Bronchial epithelial cell (primary cell): Measurements from ENCODE around the gene CHTF8. TPM values are rescaled to one million over a fixed set of nuclear protein-coding genes. Genes with fewer than 3 reads are reported as not detected.
A peak's percentile ranks its signal among the peaks of the same experiment; 100 is the strongest.
"Not testable (repeated sequence)": the region's sequence is repeated elsewhere in the genome, so short reads cannot be mapped to it uniquely, and the experiment has no call there.

ENCODE experiments used
- DNase-seq: peaks from one replicate; pipeline ENCODE4 v3.0.0-alpha.2; 2010; ENCODE audit warnings: low read depth
- FAIRE-seq: peaks from 2 replicates; lab custom pipeline; 2011; peaks lifted over from hg19 to GRCh38; lab: Jason Lieb, UNC
- H3K27me3 ChIP-seq: 2 replicates; pipeline ENCODE4 v1.5.1; 2011; ENCODE audit warnings: low read length; ENCODE audit not compliant: control insufficient read depth, insufficient read depth
- H3K36me3 ChIP-seq: 2 replicates; pipeline ENCODE4 v1.5.1; 2011; ENCODE audit warnings: low read length; ENCODE audit not compliant: control insufficient read depth, insufficient read depth
- H3K4me3 ChIP-seq: 2 replicates; pipeline ENCODE4 v1.5.1; 2011; ENCODE audit warnings: mild to moderate bottlenecking, low read depth, low read length, control low read depth
- total RNA-seq: library from RNA; depleted of rRNA; stranded (reverse); fragments of >200 nt; gene quantifications from 2 replicates; pipeline ENCODE4 v1.2.1, GENCODE V29; 2014
- TF ChIP-seq, protein P1 (sequence below): IDR thresholded peaks from 2 replicates; pipeline ENCODE4 v1.5.1; 2011; ENCODE audit warnings: mild to moderate bottlenecking, moderate library complexity, low read length, control low read depth, inconsistent platforms; ENCODE audit not compliant: insufficient read depth, severe bottlenecking

CHTF8 gene
- total RNA-seq, 1 donor from 2014 or later, result 34.8 TPM

DNA sequence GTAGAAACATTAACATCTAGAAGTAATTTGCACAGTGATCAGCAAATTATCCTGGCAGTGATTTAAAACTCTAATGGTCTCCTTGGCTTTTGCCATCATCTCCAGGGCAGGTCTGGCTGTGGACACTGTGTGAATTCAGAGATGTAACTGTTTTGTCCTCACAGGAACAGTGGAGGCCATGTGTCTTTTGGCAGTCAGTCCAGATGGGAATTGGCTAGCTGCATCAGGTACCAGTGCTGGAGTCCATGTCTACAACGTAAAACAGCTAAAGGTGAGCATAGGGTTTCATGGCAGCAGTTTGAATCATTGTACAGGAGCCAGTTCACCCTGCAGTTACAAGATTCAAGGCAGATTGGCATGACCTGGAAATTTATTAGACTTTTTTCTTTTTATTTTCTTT is 27.8 kb upstream of the CHTF8 start:
- Histone ChIP-seq H3K27me3 (no peaks in the 10 kb centered on the region), H3K36me3 (peaks cover 22% of the 10 kb centered on the region), H3K4me3 (no peak overlapping the region)
- FAIRE-seq (no peak), DNase-seq (no peak)
- TF ChIP-seq, protein P1, sequence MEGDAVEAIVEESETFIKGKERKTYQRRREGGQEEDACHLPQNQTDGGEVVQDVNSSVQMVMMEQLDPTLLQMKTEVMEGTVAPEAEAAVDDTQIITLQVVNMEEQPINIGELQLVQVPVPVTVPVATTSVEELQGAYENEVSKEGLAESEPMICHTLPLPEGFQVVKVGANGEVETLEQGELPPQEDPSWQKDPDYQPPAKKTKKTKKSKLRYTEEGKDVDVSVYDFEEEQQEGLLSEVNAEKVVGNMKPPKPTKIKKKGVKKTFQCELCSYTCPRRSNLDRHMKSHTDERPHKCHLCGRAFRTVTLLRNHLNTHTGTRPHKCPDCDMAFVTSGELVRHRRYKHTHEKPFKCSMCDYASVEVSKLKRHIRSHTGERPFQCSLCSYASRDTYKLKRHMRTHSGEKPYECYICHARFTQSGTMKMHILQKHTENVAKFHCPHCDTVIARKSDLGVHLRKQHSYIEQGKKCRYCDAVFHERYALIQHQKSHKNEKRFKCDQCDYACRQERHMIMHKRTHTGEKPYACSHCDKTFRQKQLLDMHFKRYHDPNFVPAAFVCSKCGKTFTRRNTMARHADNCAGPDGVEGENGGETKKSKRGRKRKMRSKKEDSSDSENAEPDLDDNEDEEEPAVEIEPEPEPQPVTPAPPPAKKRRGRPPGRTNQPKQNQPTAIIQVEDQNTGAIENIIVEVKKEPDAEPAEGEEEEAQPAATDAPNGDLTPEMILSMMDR, result no peak

DNA sequence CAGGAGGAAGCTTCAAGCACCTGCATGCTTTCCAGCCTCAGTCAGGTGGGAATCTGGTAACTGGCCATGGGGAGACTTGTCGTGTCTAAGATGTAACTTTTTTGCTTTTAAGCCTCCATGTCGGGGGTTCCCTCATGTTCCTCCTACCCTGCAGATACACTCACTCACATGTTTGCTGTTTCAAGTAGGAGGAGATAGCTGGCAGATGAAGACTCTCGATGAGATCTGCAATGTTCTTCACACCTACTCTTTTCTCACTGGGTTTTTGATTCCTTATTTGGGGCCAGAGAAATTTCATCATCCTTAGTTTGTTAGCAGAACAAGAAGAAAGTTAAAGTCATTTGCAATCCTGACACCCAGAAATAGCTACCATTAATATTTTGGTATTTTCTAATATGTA is 24.8 kb upstream of the CHTF8 start:
- Histone ChIP-seq H3K27me3 (no peaks in the 10 kb centered on the region), H3K36me3 (peaks cover 24% of the 10 kb centered on the region), H3K4me3 (no peak overlapping the region)
- FAIRE-seq (no peak), DNase-seq (no peak)
- TF ChIP-seq, protein P1, result no peak

DNA sequence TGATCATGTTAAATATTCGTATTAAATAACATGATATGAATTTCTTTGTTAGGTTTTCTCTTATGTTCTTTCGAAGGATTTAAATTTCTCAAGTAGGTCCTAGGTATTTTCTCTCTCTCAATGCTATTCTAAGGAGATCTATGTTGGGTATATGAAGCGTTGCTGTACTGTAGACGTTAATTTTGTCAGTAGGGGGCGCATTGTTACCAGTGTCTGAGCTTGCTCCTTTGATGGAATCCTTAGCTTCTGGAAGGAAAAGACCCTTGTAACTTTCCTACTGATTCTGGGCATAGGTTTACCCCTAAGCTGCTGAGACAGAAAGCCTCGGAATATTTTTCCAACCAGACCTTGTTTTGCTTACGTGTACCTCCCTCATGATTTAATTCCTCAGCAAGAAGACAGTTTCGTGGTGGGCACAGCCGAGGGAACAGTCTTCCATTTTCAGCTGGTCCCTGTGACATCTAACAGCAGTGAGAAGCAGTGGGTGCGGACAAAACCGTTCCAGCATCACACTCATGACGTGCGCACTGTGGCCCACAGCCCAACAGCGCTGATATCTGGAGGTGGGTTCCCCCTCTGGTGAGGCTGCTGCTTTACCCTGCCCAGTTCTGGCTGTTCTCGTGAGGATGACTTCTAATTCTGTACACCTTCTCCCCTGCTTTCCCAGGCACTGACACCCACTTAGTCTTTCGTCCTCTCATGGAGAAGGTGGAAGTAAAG is 17.9 kb upstream of the CHTF8 start:
- DNase-seq, result peak; percentile 65
- Histone ChIP-seq H3K36me3 (peaks cover 17% of the 10 kb centered on the region), H3K4me3 (no peak overlapping the region), H3K27me3 (no peaks in the 10 kb centered on the region)
- TF ChIP-seq, protein P1, result peak; percentile 74
- FAIRE-seq, result no peak

DNA sequence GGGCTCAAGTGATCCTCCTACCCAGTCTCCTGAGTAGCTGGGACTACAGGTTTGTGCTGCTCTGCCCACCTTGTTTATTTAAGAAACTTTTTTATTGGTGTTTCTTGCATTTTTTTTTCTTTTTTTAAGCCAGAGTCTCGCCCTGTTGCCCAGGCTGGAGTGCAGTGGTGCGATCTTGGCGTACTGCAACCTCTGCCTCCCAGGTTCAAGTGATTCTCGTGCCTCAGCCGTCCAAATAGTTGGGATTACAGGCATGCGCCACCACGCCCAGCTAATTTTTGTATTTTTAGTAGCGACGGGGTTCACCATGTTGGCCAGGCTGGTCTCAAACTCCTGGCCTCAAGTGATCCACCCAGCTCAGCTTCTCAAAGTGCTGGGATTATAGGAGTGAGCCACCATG is 17.2 kb upstream of the CHTF8 start:
- not testable (repeated sequence) for DNase-seq, H3K27me3 ChIP-seq, H3K4me3 ChIP-seq, FAIRE-seq
- peaks cover 15% of the 10 kb centered on the region for H3K36me3 ChIP-seq

DNA sequence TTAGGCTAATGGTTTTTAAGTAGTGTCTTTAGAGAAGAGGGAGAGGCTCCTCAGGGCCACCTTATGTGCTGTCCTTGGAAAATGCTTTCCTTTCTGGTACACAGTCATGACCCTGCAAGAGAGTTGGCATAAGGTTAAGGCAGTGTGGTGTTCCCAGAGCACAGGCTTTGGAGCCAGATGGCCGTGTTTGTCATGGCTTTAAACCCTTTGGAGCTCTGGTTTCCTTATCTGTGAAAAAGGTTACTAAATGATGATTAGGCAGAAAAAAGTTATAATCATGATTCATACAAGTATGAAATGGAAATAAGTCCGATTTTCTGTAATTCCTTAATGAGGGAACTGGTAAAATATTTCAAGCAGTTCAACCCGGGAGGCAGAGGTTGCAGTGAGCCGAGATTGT is 13.3 kb upstream of the CHTF8 start:
- TF ChIP-seq, protein P1, result no peak
- H3K4me3 ChIP-seq, result no peak overlapping the region

DNA sequence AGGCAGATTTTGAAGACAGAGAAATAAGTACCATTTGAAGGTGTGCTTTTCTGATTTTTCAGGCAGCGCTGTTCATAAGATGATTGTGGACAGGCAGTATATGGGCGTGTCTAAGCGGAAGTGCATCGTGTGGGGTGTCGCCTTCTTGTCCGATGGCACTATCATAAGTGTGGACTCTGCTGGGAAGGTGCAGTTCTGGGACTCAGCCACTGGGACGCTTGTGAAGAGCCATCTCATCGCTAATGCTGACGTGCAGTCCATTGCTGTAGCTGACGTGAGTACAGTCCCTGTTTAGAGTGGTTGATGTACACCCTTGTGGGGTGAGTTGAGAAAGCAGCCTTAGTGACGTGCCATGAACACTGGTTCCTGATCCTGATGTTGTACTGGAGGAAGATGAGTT is 10.7 kb upstream of the CHTF8 start:
- Histone ChIP-seq H3K36me3 (peaks cover 15% of the 10 kb centered on the region), H3K4me3 (no peak overlapping the region), H3K27me3 (no peaks in the 10 kb centered on the region)
- no peak for FAIRE-seq
- no peak for DNase-seq
- TF ChIP-seq, protein P1, result no peak

More for the DNA sequence above, 13.3 kb upstream of the CHTF8 start:
- H3K36me3 ChIP-seq, result peaks cover 12% of the 10 kb centered on the region
- FAIRE-seq, result no peak
- no peak for DNase-seq
- no peaks in the 10 kb centered on the region for H3K27me3 ChIP-seq
